DMS153 (cell line): ENCODE measurements around the gene SLC6A12.
A peak's percentile ranks its signal among the peaks of the same experiment; 100 is the strongest.
"Not testable (repeated sequence)": the region's sequence is repeated elsewhere in the genome, so short reads cannot be mapped to it uniquely, and the experiment has no call there.

Experiments used
- DNase-seq: peaks from one replicate; lab custom pipeline; 2025; lab: John Stamatoyannopoulos, UW

The SLC6A12 gene

DNA sequence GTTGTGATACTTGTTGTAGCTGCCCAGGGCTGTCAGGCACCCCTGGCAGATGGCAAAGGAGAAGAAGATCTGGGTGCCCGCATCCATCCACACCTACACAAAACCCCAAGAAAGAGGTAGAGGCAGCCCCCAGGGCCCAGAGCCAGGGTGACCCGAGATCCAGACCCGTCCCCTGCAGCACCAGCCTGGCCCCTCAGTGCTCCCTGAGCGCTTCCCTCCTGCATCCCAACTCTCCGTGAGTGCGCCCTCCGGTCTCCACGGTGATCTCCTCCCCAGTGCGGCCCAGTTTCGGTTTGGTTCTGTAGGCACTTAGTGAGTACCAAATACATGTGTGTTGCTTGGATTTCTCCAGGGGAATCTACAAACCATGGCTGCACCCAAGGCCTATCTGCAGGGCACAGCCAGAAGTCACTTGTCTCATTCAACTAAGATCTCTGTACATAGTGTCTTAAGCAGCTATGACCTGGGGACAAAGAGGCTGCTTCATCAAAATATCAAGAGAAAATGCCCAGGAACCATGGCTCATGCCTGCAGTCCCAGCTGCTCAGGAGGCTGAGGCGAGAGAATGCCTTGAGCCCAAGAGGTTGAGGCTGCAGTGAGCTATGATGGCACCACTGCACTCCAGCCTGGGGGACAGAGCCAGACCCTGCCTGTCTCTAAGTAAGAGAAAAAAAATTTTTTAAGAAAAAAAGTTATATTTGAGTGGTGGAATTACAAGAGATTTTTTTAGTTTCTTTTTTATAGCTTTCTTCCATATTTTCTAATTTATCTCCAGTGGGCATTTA is 15.9 kb downstream of the SLC6A12 start:
- DNase-seq: no peak

DNA sequence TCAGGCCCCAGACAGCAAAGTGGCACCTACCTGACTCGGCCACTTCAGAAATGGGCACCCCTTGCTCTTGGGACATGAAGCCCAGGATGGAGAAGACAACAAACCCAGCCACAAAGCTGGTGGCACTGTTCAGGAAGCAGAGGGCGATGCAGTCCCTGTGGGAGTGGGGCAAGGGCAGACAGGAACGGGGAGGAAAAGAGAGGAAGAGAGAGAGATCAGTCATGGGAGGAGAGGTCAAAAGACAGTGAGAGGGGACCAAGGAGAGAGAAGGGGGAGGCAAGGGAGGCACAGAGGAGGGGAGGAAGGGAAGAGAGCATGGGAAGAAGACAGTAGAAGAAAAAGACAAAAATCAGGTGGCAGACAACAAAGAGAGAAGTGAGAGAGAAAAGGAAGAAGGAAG is 16.6 kb downstream of the SLC6A12 start:
- no peak for DNase-seq

DNA sequence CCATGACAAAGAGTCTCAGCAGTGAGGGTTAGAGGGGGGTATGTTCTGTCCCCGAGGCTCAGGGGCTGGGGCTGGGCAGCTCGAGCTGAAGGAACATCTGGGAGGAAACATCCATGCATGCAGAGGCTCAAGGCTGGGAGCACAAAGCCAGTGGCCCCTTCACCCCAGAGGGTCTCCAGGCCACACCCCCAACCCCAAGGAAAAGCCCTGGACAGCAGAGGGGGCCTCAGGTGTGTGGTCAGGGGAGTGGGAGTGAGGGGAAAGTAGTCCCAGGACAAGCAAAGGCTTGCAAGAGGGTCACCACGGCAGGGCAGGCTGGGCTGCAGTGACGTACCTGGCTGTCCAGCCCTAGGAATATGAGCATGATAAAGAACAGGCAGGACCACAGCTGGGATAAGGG is 17.5 kb downstream of the SLC6A12 start:
- no peak for DNase-seq

DNA sequence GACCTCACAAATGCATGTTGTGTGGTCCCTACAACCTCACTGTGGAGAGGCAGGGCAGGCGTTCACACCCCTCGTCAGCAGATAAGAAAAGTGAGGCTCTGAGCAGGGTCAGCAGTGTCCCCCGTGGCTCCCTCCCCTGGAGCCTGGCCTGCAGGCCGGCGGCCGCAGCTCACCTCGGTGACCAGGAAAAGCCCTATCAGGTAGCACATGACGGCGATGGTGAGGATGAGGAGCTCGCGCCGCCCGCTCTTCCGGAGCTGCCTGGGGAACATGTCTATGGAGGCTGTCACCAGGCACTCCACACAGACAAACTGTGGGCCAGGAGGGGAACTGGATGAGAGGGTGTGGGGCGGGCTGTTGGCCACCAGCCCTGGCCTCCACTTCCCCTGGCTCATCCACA is 18.0 kb downstream of the SLC6A12 start:
- no peak for DNase-seq

DNA sequence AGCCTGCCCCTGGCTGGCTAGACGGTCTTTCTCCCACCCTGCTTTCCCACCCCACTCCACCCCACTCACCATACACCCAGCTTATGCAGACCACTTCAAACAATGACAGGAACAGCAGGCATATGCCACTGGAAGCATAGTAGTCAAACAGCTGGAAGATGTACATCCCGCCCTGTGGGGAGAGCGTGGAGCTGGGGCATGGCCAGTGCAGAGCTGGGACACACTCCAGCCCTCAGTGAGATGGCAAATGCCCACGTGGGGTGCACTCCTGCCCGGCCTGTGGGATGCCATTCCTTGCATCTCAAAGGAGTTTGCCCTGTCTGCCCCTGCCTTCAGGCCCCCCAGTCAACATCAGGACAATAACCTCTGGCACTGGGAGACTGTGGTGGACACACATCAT is 18.8 kb downstream of the SLC6A12 start:
- no peak for DNase-seq

DNA sequence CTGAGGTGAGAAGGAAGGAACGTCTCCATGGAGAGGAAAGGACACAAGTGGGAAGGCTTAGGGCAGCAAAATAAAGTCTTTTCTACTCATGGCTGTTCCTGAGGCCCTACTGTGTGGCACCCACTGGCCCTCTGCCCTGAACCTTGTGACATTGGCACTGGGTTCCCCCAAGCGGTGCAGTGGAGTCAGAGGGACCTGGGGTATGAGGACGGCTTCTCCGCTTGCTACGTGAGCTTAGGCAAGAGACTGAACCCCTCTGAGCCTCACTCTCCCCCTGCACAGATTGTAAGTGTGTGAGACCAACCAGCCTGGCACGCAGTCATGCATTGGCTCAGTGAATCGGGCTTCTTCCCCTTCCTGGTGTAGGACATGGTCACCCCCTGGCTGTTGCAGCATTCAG is 19.7 kb downstream of the SLC6A12 start:
- no peak for DNase-seq

DNA sequence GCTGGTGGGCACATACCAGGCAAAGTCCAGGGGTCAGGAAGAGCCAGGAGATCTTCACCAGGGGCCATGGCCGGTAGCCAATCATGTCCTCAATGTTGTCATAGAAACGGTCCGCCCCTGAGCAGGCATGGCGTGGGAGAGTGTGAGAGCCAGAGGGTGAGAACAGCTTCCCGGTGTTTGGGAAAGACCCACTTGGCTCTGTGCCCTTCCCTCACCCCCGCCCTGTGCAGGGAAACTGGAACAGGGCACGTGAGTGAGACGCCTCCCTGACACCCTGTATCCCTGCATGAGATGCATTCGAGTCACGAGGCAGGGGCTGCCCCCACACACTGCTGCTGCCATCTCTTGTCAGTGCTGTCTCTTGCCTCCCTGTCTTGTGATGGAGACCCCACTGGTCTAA is 20.7 kb downstream of the SLC6A12 start:
- DNase-seq: no peak

DNA sequence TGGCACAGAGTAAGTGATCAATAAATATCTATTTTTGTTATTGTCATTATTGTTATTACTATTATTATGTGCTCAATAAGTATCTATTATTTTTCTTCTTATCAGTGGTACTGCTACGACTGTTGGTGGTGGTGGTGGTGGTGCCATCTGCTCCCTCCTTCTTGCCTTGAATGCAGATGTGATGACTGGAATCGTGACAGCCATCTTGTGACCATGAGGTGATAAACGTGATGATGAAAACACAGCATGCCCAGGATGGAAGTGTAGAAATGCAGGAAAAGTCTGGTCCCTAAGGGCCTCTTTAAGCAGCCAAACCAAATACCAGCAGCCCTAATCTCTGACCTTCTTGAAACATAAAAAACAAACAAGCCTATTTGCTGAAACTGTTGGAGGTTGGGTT is 22.4 kb downstream of the SLC6A12 start:
- DNase-seq: no peak

DNA sequence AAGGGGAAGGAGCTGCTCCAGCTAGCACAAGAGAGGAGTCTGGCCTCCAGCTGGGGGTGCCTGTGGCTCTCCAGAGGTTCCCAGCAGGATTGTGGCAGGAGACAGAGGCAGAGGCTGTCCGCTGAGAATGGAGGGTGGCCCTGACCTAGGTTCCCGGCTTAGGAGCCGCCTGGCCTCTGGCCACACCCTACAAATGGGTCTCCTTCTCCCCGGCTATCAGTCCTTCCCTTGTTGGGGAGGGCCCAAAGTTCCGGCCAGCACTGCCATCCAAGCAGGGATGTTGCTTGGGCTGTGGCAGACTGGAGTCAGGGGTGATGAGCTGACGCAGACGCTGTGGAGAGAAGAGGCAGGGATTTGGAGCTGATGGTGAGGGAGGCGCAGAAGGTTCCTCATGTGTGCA is 23.1 kb downstream of the SLC6A12 start:
- no peak for DNase-seq

DNA sequence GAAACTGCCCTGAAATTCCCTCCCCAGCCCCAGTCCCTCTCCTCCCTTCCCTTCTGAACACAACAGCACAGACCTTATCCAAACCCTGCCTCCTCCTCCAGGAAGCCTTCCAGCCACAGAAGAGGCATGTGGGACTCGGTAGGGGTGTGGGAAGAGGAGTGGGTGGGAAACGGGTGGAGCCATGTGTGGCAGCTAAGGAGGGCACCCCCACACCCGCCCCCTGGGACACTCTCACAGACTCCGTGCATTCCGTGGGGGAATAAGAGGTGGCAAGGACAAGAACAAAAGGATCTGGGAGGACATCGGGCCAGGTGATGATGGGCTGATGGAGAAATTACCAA is 24.4 kb downstream of the SLC6A12 start:
- no peak for DNase-seq

DNA sequence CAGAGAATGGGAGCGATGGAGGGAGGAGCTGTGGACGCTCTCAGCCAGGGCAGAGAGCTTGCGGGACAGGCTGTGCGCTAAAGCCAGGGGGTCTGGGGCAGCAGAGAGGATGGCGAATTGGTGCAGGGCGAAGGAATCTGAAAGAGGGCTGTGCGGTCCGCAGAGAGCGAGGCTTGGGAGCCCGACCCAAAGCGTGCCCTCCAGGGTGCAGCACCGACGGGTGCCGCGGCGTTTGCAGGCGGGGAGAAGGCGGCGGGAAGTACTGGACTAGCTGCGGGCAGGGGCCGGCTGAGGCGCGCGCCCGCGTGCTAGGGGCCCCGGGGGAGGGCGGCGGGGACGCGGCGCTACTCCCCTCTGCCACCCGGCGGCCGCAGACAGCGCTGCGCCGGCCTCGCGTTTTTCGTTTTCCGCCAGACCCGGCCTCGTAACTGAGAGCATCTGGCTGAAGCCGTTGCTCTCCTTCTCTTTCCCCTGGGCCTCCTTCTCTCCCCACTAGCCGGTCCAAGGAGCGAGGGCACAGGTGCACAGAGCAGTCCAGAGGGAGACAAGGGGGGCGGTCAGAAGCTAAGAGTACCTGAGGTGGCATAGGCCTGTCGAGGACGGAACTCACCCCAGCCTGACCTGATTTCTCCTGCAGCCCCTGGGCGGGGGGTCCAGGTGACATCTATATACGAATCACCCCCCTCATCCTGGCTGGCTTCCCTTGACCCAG is 24.9 kb downstream of the SLC6A12 start:
- DNase-seq: peak; percentile 17

DNA sequence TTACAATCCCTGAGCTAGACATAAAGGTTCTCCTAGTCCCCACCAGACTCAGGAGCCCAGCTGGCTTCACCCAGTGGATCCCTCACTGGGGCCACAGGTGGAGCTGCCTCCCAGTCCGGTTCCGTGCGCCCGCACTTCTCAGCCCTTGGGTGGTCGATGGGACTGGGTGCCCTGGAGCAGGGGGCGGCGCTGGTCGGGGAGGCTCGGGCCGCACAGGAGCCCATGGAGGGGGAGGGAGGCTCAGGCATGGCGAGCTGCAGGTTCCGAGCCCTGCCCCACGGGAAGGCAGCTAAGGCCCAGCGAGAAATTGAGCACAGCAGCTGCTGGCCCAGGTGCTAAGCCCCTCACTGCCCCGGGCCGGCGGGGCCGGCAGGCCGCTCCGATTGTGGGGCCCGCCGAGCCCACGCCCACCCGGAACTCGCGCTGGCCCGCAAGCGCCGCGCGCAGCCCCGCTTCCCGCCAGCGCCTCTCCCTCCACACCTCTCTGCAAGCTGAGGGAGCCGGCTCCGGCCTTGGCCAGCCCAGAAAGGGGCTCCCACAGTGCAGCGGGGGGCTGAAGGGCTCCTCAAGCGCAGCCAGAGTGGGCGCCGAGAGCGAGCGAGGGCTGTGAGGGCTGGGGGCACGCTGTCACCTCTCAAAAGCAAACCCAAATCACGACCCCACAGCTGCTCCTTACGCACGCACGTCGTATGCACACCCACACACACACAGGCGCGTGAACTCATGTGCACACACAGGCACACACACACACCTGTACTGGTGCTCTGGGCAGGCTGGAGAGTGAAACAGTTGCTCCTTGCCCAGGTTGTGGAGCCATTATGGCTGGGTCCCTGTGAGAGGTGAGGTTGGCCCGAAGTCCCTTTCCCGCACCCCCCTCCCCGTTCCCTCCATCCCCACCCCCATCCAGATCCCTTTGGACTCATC is 25.7 kb downstream of the SLC6A12 start:
- DNase-seq: not testable (repeated sequence)

DNA sequence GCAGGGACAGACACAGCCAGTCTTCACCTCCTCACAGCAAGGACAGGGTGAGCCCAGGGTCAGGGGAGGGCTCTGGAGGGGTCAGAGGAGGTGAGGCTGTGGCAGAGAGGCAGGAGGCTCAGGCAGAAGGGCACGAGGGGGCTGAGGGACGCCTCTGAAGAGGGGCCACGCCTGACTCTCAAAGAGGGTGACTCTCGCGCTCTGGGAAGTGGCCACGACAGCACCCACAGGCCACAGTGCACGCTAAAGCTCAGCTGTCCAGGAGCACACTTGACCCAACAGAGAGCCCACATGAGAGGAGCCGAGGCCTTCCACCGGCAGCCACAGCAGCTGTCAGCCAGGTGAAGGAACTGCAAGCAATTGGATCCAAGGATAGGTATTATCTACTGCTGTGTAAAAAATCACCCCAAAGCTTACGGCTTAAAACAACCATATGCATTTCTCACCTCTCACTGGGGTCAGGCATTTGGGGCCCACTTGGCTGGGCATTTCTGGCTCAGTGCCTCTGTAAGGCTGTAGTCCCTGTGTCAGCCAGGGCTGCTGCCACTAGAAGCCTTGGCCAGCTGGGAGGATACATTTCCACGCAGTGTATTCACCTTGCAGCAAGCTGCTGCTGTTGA is 27.8 kb downstream of the SLC6A12 start:
- no peak for DNase-seq

DNA sequence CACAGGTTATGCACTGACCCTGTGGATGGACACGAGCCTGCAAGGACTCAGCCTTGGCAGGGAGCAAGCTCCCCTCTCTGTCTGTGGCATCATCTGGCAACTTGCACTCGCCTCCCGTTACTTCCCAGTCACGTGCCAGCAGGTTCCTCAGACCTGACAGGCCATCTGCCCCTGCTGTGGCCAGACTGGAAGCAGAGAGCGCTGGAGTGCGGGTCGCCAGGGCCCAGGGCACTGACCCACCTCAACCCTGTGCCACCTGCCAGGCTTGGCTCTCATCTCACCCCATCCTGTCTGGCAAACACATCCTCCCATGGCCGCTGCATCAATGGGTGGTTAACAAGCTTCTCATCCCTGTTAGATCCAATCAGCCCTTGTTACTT is 28.4 kb downstream of the SLC6A12 start:
- no peak for DNase-seq

DNA sequence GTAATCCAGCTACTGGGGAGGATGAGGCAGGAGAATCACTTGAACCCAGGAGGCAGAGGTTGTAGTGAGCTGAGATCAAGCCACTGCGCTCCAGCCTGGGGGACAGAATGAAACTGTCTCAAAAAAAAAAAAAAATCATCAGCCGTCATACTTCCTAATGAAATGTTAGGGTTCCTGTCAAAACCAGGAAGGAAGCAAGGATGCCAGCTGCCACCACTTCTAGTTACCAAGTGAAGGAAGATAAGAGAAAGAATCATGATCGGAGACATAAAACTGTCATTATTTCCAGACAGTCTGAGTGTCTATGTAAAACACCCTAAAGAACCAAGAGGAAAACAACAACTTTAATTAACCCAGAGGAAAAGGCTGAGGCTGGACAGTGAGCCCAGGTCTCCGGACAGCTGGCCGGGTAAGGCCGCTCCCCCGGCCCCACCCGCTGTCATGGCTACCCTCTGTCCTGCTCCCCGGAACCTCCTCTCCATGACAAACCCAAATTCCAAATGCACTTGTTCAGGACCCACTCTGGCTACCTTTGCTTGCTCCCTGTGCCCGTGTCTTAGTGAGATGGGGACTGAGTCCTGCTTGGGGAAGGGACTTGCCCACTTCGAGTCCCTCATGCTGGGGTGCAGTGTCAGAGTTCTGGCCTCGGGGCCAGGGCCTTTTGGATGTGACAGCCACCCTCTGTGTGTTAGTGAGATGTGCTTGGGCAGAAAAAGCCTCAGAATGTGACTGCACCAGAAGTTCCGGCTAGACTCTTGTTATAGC is 29.0 kb downstream of the SLC6A12 start:
- no peak for DNase-seq

DNA sequence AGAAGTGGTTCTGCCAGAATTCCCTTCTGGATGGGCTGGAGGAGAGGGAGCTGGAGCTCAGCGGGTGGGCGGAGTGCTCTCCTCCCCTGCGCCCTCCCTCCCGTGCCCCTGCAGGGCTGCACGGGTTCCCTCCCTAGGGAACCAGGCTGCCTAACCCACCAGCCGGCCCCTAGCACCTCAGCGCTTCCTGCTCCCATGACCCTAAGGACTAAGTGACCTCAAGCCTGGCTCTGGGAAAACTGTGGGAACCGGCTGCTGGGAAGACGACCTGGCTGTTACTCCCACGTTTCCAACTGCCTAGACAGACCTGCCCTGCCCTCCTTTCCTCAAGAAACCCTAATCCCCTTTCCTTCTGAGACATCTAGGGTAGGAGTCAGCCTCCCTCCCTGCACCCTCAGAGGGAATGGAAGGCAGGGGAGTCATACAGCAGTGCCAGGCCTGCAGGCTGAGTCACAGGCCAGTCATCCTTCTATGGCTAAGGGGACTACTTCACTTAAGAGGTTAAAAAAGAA is 31.5 kb downstream of the SLC6A12 start:
- no peak for DNase-seq

DNA sequence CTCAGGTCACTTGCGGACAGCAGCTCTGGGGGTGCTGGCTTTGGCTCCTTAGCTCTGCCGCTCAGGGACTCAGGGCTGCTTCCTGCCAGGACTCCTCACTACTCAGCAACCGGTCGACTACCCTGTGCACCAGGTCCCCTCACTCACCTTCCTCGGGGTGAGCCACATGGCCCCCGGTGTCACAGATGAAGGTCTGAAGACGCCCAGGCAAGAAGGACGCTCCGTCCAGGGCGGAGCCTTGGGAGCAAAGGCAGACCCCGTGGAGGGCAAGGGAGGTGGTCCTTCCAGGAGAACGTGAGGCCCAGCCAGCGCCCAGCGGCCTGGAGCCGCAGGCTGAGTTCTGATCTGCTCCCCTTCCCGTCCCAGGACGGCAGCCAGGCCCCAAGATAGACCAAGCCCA is 32.0 kb downstream of the SLC6A12 start:
- no peak for DNase-seq

DNA sequence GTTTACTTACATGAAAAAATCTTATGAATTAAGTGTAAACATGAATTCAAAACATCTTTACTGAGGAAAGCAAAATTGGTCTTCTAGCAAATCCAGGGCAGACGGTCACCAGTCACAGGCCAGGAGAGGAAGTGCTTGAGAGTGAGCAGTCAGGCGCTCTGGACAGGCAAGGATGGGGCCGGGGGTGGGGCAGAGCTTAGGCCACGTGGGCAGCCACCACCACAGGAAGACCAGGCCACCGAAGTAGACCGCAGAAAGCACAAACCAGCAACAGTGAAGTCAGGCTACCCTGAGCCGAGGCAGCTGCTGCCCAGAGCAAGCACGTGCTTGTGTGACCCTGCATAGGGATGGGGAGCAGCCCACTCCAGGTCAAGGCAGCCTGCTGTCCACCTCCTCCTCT is 33.5 kb downstream of the SLC6A12 start:
- no peak for DNase-seq

DNA sequence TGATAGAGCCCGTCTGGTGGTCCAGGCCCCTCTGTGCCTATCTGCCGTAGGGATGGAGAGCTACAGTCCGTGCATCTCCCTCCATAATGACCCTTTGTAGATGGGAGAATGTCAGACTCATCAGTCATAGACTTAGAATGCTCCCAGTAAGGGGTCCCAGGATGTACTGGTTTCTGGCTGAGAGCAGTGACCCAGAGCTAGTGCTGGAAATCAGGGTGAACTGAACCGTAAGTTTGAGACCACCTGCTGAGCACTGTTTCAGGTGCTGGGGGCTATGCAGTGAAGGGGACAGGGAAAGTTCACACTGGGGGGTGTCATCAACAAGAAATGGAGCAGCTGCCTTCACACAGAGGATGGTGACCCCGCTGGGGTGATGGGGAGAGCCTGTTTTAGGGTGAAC is 34.1 kb downstream of the SLC6A12 start:
- DNase-seq: no peak

DNA sequence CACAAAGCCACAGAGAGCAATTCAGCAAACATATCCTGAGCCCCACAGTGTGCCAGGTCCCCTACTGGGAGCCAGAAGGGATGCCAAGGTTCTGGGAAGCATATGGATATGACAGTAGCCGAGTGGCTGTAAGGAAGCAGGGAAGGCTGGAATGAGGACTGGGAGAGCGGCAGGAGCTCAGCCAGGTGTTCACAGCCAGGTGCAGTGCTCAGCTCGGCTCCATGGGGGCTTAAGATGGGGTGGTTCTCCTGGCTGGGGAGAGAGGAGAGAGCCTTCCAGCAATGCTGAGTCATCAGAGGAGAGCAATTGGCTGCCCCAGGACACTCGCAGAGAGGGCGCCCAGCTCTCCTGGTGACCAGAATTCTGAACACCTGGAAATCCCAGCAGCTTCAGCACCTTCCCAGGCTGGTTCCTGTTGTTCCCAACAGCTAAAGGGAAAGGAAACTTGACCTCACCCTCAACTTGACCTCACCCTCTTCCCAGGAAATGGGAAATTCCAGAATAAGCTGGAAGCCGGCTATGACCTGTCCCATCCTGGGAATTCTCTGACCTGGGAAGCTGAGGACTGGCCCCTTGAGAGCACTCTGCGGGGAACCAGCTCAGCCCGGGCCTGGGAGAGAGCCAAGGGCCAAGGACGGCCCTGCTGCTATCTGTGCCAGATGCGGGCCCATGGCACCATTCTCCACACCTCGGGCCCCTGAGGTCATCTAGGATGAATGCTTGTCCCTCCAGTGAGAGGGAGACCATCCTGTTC is 34.6 kb downstream of the SLC6A12 start:
- no peak for DNase-seq

DNA sequence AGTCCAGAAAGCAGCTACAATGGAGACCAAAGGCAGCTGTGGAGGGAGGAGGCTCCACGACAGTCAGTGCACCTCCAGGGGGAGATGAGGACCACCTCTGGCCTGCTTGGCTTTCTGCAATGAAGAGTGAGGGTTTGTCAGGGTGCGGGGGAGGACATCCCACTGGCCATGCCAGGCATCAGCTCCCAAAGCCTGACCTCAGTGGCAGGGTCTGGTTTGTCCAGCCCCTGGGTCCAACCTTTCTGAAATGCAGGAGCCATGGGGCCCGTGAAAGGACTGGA is 35.2 kb downstream of the SLC6A12 start:
- DNase-seq: no peak
